Calu3 (cell line): Measurements from ENCODE around the gene NPDC1. TPM values are rescaled to one million over a fixed set of nuclear protein-coding genes. Genes with fewer than 3 reads are reported as not detected.

Experiments used
- BruUV-seq: library from RNA; stranded (reverse); fragments of 400-500 nt; replicated peaks from 2 replicates; lab custom pipeline; 2021; lab: Mats Ljungman, UMichigan
- CTCF ChIA-PET: fragments of 300-600 bp; sonication (Branson Sonifier 250); formaldehyde crosslinking; loops from one replicate; lab custom pipeline; 2022; ENCODE audit warnings: antibody characterized with exemption; lab: Charles Lee
- DNase-seq: peaks from one replicate; pipeline ENCODE4 v3.0.0; 2022
- H3K27ac Mint-ChIP-seq: one replicate; pipeline ENCODE4 v1.8.0; 2022; ENCODE audit warnings: mixed read lengths; ENCODE audit not compliant: unreplicated experiment
- H3K27me3 Mint-ChIP-seq: one replicate; pipeline ENCODE4 v1.8.0; 2022; ENCODE audit warnings: mixed read lengths; ENCODE audit not compliant: unreplicated experiment
- H3K36me3 Mint-ChIP-seq: one replicate; pipeline ENCODE4 v1.8.0; 2022; ENCODE audit warnings: mild to moderate bottlenecking, moderate library complexity, mixed read lengths; ENCODE audit not compliant: insufficient read depth, unreplicated experiment
- H3K4me1 Mint-ChIP-seq: one replicate; pipeline ENCODE4 v1.8.0; 2022; ENCODE audit warnings: mild to moderate bottlenecking, low read depth, mixed read lengths; ENCODE audit not compliant: unreplicated experiment
- H3K4me3 Mint-ChIP-seq: one replicate; pipeline ENCODE4 v1.8.0; 2022; ENCODE audit warnings: mild to moderate bottlenecking, low read depth, moderate library complexity, mixed read lengths; ENCODE audit not compliant: unreplicated experiment
- H3K9me3 Mint-ChIP-seq: one replicate; pipeline ENCODE4 v1.8.0; 2022; ENCODE audit warnings: low read depth, mixed read lengths; ENCODE audit not compliant: unreplicated experiment
- CTCF ChIP-seq: fragments of 200-600 bp; IDR thresholded peaks from one replicate; pipeline ENCODE4 v1.8.0; 2022; ENCODE audit warnings: antibody characterized with exemption; ENCODE audit not compliant: unreplicated experiment
- intact Hi-C: fragments of 100-400 bp; cut with micrococcal nuclease; formaldehyde crosslinking; loops from one replicate; pipeline ENCODE4 v1.10.0; 2022; ENCODE audit not compliant: unreplicated experiment
- total RNA-seq: library from RNA; stranded (reverse); gene quantifications from 2 replicates; pipeline ENCODE4 v1.2.3, GENCODE V29; 2022

Gene NPDC1
- total RNA-seq, 1 experiment from 2014 or later = 65.2 TPM

GRCh38 chr9:136990242-136990911 lies 55.6 kb downstream of the NPDC1 start:
- H3K36me3 Mint-ChIP-seq = peaks cover 23% of the 10 kb centered on the region
- H3K4me1 Mint-ChIP-seq = no peaks in the 10 kb centered on the region
- DNase-seq = no peak
- BruUV-seq = no TSS peak
- H3K4me3 Mint-ChIP-seq = peak overlapping the region; percentile 35
- CTCF ChIA-PET = no interaction called here
- H3K27ac Mint-ChIP-seq = peak overlapping the region; percentile 21
- intact Hi-C loops = no loop called here
- H3K9me3 Mint-ChIP-seq = no peaks in the 10 kb centered on the region
- TF ChIP-seq CTCF = no peak
- peaks cover 21% of the 10 kb centered on the region for H3K27me3 Mint-ChIP-seq

Other genes with a start within 250 kb of the NPDC1 start
- gene CCDC183, start 249.8 kb downstream of the NPDC1 start, total RNA-seq = 0.38 TPM in 1 of 2 replicates, not detected in the other
- 68.9 and 72.4 TPM in 2 replicates for gene RABL6, start 238.2 kb downstream of the NPDC1 start, total RNA-seq
- gene AJM1, start 203.7 kb downstream of the NPDC1 start, total RNA-seq = 2.9 and 3.2 TPM in 2 replicates
- 44.1 and 48.7 TPM in 2 replicates for gene PHPT1, start 196.8 kb downstream of the NPDC1 start, total RNA-seq
- 3.1 and 3.6 TPM in 2 replicates for gene MAMDC4, start 193.8 kb downstream of the NPDC1 start, total RNA-seq
- gene EDF1, start 179.9 kb downstream of the NPDC1 start, total RNA-seq = 233 and 238 TPM in 2 replicates
- 47.8 and 50.5 TPM in 2 replicates for gene TRAF2, start 159.7 kb downstream of the NPDC1 start, total RNA-seq
- gene FBXW5, start 101.4 kb downstream of the NPDC1 start, total RNA-seq = 49.9 and 50.8 TPM in 2 replicates
- gene C8G, start 100.9 kb downstream of the NPDC1 start, total RNA-seq = 3.9 and 4.0 TPM in 2 replicates
- gene LCN12, start 93.9 kb downstream of the NPDC1 start, total RNA-seq = 3.8 and 3.9 TPM in 2 replicates
- gene PTGDS, start 68.7 kb downstream of the NPDC1 start, total RNA-seq = not detected in 2 replicates
- 0.22 TPM in 1 of 2 replicates, not detected in the other for gene LCNL1, start 63.2 kb downstream of the NPDC1 start, total RNA-seq
- gene PAXX, start 53.8 kb downstream of the NPDC1 start, total RNA-seq = 38.3 and 43.7 TPM in 2 replicates
- gene CLIC3, start 49.6 kb downstream of the NPDC1 start, total RNA-seq = 0.35 and 0.91 TPM in 2 replicates
- gene ABCA2, start 17.9 kb downstream of the NPDC1 start, total RNA-seq = 47.6 and 50.7 TPM in 2 replicates
- not detected in 2 replicates for gene FUT7, start 14.1 kb downstream of the NPDC1 start, total RNA-seq
- gene ENTPD2, start 7.9 kb upstream of the NPDC1 start, total RNA-seq = 3.8 and 5.8 TPM in 2 replicates
- 38.4 and 41.1 TPM in 2 replicates for gene SAPCD2, start 24.4 kb upstream of the NPDC1 start, total RNA-seq
- gene UAP1L1, start 31.3 kb upstream of the NPDC1 start, total RNA-seq = 9.1 and 10.8 TPM in 2 replicates
- gene MAN1B1, start 40.8 kb upstream of the NPDC1 start, total RNA-seq = 61.4 and 65.6 TPM in 2 replicates
- gene DPP7, start 68.6 kb upstream of the NPDC1 start, total RNA-seq = 51.6 and 76.8 TPM in 2 replicates
- 0.24 and 0.54 TPM in 2 replicates for gene GRIN1, start 93.0 kb upstream of the NPDC1 start, total RNA-seq
- gene LRRC26, start 123.9 kb upstream of the NPDC1 start, total RNA-seq = 0.52 and 0.98 TPM in 2 replicates
- not detected in 2 replicates for gene TMEM210, start 125.9 kb upstream of the NPDC1 start, total RNA-seq
- gene ANAPC2, start 142.4 kb upstream of the NPDC1 start, total RNA-seq = 49.4 and 51.4 TPM in 2 replicates
- gene SSNA1, start 142.5 kb upstream of the NPDC1 start, total RNA-seq = 41.9 and 44.1 TPM in 2 replicates
- gene TPRN, start 154.6 kb upstream of the NPDC1 start, total RNA-seq = 18.3 and 20.3 TPM in 2 replicates
- 25.4 and 28.8 TPM in 2 replicates for gene TMEM203, start 159.5 kb upstream of the NPDC1 start, total RNA-seq
- gene NDOR1, start 159.5 kb upstream of the NPDC1 start, total RNA-seq = 26.4 and 27.7 TPM in 2 replicates
- gene RNF208, start 176.1 kb upstream of the NPDC1 start, total RNA-seq = 10.1 and 14.2 TPM in 2 replicates
- gene CYSRT1, start 179.0 kb upstream of the NPDC1 start, total RNA-seq = 3.0 and 3.6 TPM in 2 replicates
- 1.6 and 1.7 TPM in 2 replicates for gene RNF224, start 181.3 kb upstream of the NPDC1 start, total RNA-seq
- gene SLC34A3, start 184.7 kb upstream of the NPDC1 start, total RNA-seq = 0.26 and 0.34 TPM in 2 replicates
- 360 and 383 TPM in 2 replicates for gene TUBB4B, start 195.1 kb upstream of the NPDC1 start, total RNA-seq
- gene STPG3, start 205.1 kb upstream of the NPDC1 start, total RNA-seq = not detected in 2 replicates
- gene NELFB, start 209.2 kb upstream of the NPDC1 start, total RNA-seq = 41.8 and 43.5 TPM in 2 replicates
- 51.8 and 60.2 TPM in 2 replicates for gene TOR4A, start 231.5 kb upstream of the NPDC1 start, total RNA-seq